ENCODE results near the gene OR5L2. TPM values are rescaled to one million over a fixed set of nuclear protein-coding genes. Genes with fewer than 3 reads are reported as not detected.

Gene OR5L2
- not detected for total RNA-seq
- total RNA-seq (2013) = not detected

DNA sequence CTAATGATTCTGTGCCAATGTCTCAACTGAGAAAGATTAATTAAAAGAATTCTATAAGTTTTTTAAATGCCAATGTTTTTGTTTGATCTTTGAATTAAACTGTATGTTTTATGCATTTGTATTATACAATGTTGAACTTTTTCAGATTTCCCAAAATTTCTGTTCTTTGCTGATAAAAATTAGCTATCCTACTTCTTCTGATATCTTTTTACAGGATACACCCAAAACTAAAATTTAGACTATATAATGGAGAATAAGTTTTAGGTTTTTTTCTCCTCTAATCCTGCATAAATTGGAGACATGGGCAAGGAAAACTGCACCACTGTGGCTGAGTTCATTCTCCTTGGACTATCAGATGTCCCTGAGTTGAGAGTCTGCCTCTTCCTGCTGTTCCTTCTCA lies at the start of gene OR5L2:
TSS of gene OR5L2 (plus strand) at position 301 of the 400 bp plus-strand sequence. CDS start at position 301, 0 bp downstream.
- DNase-seq (no peak), ATAC-seq (no peak)
- H3K9me3 ChIP-seq (ENCODE audit: control insufficient read depth, insufficient read depth, low read length) = peaks cover 6% of the 10 kb centered on the region
- no peaks in the 10 kb centered on the region for H3K4me1 ChIP-seq (ENCODE audit: control insufficient read depth, insufficient read depth, low read length)
- Mint-ChIP-seq H3K27me3 (ENCODE audit: low read depth in 2 of 2) (no peaks in the 10 kb centered on the region), H3K9me3 (peaks cover 10 to 21% of the 10 kb centered on the region in 2 donors), H3K36me3 (no peaks in the 10 kb centered on the region), H3K4me3 (no peak within 1 kb of the TSS), H3K4me1 (no peaks in the 10 kb centered on the region), H3K27ac (no peak within 1 kb of the TSS)
- no peak within 1 kb of the TSS for H3K4me3 ChIP-seq (ENCODE audit: low read length)
- H3K27me3 ChIP-seq (ENCODE audit: control insufficient read depth, insufficient read depth, low read length) = no peaks in the 10 kb centered on the region
- intact Hi-C loops (cut with micrococcal nuclease) = no loop called here
- TF ChIP-seq, protein P1, sequence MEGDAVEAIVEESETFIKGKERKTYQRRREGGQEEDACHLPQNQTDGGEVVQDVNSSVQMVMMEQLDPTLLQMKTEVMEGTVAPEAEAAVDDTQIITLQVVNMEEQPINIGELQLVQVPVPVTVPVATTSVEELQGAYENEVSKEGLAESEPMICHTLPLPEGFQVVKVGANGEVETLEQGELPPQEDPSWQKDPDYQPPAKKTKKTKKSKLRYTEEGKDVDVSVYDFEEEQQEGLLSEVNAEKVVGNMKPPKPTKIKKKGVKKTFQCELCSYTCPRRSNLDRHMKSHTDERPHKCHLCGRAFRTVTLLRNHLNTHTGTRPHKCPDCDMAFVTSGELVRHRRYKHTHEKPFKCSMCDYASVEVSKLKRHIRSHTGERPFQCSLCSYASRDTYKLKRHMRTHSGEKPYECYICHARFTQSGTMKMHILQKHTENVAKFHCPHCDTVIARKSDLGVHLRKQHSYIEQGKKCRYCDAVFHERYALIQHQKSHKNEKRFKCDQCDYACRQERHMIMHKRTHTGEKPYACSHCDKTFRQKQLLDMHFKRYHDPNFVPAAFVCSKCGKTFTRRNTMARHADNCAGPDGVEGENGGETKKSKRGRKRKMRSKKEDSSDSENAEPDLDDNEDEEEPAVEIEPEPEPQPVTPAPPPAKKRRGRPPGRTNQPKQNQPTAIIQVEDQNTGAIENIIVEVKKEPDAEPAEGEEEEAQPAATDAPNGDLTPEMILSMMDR (IDR thresholded peaks at IDR 0.05) = no peak
- no peak within 1 kb of the TSS for H3K27ac ChIP-seq (ENCODE audit: low read length)
- no peaks in the 10 kb centered on the region for H3K36me3 ChIP-seq (ENCODE audit: control insufficient read depth, insufficient read depth, low read length)

DNA sequence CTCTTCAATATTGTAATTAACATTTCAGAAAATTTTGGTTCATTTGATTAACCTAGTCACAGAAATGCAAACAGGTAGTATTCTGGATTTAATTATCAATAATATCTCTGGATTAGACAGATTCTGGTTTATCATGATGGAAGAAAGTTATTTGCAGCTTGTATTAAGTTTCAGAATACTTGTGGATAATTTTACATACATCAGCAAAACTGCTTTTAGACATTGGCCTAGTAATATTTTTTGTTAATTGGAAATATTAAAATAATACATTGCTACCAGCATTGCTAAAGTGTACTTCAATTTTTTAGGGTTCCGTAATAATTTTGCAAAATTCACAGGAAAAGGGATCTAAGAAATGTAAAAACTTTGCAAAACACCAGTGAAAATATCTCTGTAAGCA lies 35.4 kb upstream of the OR5L2 start:
- no CpG with 5 or more reads among the region's 1 CpG for WGBS (ENCODE audit: insufficient coverage)
- H3K36me3 Mint-ChIP-seq = peaks cover 23% of the 10 kb centered on the region
- no peak overlapping the region for H3K27ac Mint-ChIP-seq
- Histone ChIP-seq H3K9me3 (ENCODE audit: control insufficient read depth, insufficient read depth, low read length) (peaks cover 5% of the 10 kb centered on the region), H3K4me1 (ENCODE audit: control insufficient read depth, insufficient read depth, low read length) (no peaks in the 10 kb centered on the region), H3K27me3 (ENCODE audit: control insufficient read depth, insufficient read depth, low read length) (no peaks in the 10 kb centered on the region), H3K4me3 (ENCODE audit: low read length) (no peak overlapping the region), H3K27ac (ENCODE audit: low read length) (no peak overlapping the region), H3K36me3 (ENCODE audit: control insufficient read depth, insufficient read depth, low read length) (no peaks in the 10 kb centered on the region)
- ATAC-seq = no peak
- H3K9me3 Mint-ChIP-seq = peaks cover 16 to 19% of the 10 kb centered on the region in 2 donors
- H3K4me1 Mint-ChIP-seq = no peaks in the 10 kb centered on the region
- H3K4me3 Mint-ChIP-seq = no peak overlapping the region
- TF ChIP-seq, protein P1 (IDR thresholded peaks at IDR 0.05) = no peak
- intact Hi-C loops (cut with micrococcal nuclease) = no loop called here
- no peak for DNase-seq
- no peaks in the 10 kb centered on the region for H3K27me3 Mint-ChIP-seq (ENCODE audit: low read depth in 2 of 2)

DNA sequence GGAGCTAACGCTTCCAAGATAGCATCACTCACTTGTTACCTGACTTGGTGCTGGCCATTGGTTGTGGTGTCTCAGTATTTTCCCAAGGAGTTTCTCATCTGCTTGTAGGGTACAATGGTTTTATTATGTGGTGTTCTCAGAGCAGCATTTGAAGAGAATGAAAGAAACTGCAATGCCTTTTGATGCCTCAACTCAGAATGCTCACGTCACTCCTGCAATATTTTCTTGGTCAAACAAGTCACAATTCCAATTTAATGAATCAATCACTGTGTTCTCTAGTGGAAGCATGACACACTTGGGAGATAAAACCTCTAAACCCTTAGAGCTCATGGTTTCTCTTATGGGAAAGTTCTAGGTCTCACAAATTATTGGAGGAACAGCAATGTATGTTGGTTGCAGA lies 33.7 kb upstream of the OR5L2 start:
- no peak for DNase-seq
- 41% methylated on average over 2 of the region's 2 CpGs for WGBS (ENCODE audit: insufficient coverage)
- Mint-ChIP-seq H3K36me3 (peaks cover 14% of the 10 kb centered on the region), H3K27me3 (ENCODE audit: low read depth in 2 of 2) (no peaks in the 10 kb centered on the region), H3K9me3 (peaks cover 12 to 13% of the 10 kb centered on the region in 2 donors), H3K4me1 (no peaks in the 10 kb centered on the region), H3K27ac (no peak overlapping the region), H3K4me3 (no peak overlapping the region)
- H3K4me3 ChIP-seq (ENCODE audit: low read length) = no peak overlapping the region
- TF ChIP-seq, protein P1 (IDR thresholded peaks at IDR 0.05) = no peak
- no peaks in the 10 kb centered on the region for H3K27me3 ChIP-seq (ENCODE audit: control insufficient read depth, insufficient read depth, low read length)
- intact Hi-C loops (cut with micrococcal nuclease) = no loop called here
- no peak for ATAC-seq
- no peak overlapping the region for H3K27ac ChIP-seq (ENCODE audit: low read length)
- H3K4me1 ChIP-seq (ENCODE audit: control insufficient read depth, insufficient read depth, low read length) = no peaks in the 10 kb centered on the region
- peaks cover 2% of the 10 kb centered on the region for H3K9me3 ChIP-seq (ENCODE audit: control insufficient read depth, insufficient read depth, low read length)
- no peaks in the 10 kb centered on the region for H3K36me3 ChIP-seq (ENCODE audit: control insufficient read depth, insufficient read depth, low read length)

DNA sequence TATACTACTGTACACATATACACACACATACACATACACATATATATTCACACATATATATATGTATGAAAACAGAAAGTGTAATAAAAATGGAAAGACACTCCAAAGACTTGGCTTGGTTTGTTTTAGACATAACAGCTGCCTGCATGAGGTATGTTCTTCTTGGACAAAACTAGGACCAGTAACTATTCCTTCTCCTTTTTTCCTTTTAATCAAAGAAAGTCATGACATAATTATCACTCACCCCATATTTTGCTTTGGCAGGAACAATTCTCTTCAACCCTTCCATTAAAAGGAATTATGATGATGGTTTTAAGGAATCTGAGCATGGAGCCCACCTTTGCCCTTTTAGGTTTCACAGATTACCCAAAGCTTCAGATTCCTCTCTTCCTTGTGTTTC lies 31.8 kb upstream of the OR5L2 start, which contains the start of gene OR5D14:
TSS of gene OR5D14 (plus strand) at position 301 of the 400 bp plus-strand sequence. CDS start at position 301, 0 bp downstream.
- Histone ChIP-seq H3K36me3 (ENCODE audit: control insufficient read depth, insufficient read depth, low read length) (no peaks in the 10 kb centered on the region), H3K9me3 (ENCODE audit: control insufficient read depth, insufficient read depth, low read length) (peaks cover 6% of the 10 kb centered on the region), H3K27ac (ENCODE audit: low read length) (no peak within 1 kb of the TSS), H3K4me1 (ENCODE audit: control insufficient read depth, insufficient read depth, low read length) (no peaks in the 10 kb centered on the region), H3K27me3 (ENCODE audit: control insufficient read depth, insufficient read depth, low read length) (no peaks in the 10 kb centered on the region), H3K4me3 (ENCODE audit: low read length) (no peak within 1 kb of the TSS)
- Mint-ChIP-seq H3K4me1 (no peaks in the 10 kb centered on the region), H3K36me3 (peaks cover 14% of the 10 kb centered on the region), H3K4me3 (no peak within 1 kb of the TSS), H3K27ac (no peak within 1 kb of the TSS), H3K9me3 (peaks cover 16 to 18% of the 10 kb centered on the region in 2 donors), H3K27me3 (ENCODE audit: low read depth in 2 of 2) (no peaks in the 10 kb centered on the region)
- TF ChIP-seq, protein P1 (IDR thresholded peaks at IDR 0.05) = no peak
- ATAC-seq = no peak
- intact Hi-C loops (cut with micrococcal nuclease) = no loop called here
- no peak for DNase-seq

All from natural killer cell (primary cell).